Parathyroid adenoma (tissue), 2 donors: Measurements from ENCODE around the gene KCNIP3.
"Not testable (repeated sequence)": the region's sequence is repeated elsewhere in the genome, so short reads cannot be mapped to it uniquely, and the experiment has no call there.

ENCODE experiments used
- H2AFZ ChIP-seq: fragments of 300-600 bp; sonication (generic); one replicate; pipeline ENCODE4 v1.7.0; 2017; ENCODE audit warnings: antibody characterized with exemption, mild to moderate bottlenecking
- H3K27ac ChIP-seq: fragments of 300-600 bp; sonication (generic); one replicate; pipeline ENCODE4 v1.7.0; 2017
- H3K27me3 ChIP-seq: fragments of 300-600 bp; sonication (generic); one replicate; pipeline ENCODE4 v1.7.0; 2017; ENCODE audit warnings: low read length; ENCODE audit not compliant: control insufficient read depth, insufficient read depth
- H3K36me3 ChIP-seq: fragments of 300-600 bp; sonication (generic); one replicate; pipeline ENCODE4 v1.7.0; 2017; ENCODE audit warnings: low read length; ENCODE audit not compliant: control insufficient read depth, insufficient read depth
- H3K4me1 ChIP-seq: fragments of 300-600 bp; sonication (generic); one replicate; pipeline ENCODE4 v1.7.0; 2017; ENCODE audit warnings: control low read depth
- H3K4me2 ChIP-seq: fragments of 300-600 bp; sonication (generic); one replicate; pipeline ENCODE4 v1.7.0; 2017; ENCODE audit warnings: low read length
- H3K4me3 ChIP-seq: fragments of 300-600 bp; sonication (generic); one replicate; pipeline ENCODE4 v1.7.0; 2017; ENCODE audit warnings: low read depth, low read length
- H3K79me2 ChIP-seq: fragments of 300-600 bp; sonication (generic); one replicate; pipeline ENCODE4 v1.7.0; 2017; ENCODE audit warnings: control low read depth
- H3K9ac ChIP-seq: fragments of 300-600 bp; sonication (generic); one replicate; pipeline ENCODE4 v1.7.0; 2017; ENCODE audit warnings: mild to moderate bottlenecking
- H3K9me3 ChIP-seq: fragments of 300-600 bp; sonication (generic); one replicate; pipeline ENCODE4 v1.7.0; 2017; ENCODE audit warnings: low read length; ENCODE audit not compliant: control insufficient read depth
- TF ChIP-seq, protein P1 (sequence below): fragments of 300-600 bp; sonication (generic); IDR thresholded peaks from one replicate; pipeline ENCODE4 v1.7.0; 2017; ENCODE audit warnings: antibody characterized with exemption, mild to moderate bottlenecking
- donor health status: primary hyperparathyroidism.

Gene KCNIP3

DNA sequence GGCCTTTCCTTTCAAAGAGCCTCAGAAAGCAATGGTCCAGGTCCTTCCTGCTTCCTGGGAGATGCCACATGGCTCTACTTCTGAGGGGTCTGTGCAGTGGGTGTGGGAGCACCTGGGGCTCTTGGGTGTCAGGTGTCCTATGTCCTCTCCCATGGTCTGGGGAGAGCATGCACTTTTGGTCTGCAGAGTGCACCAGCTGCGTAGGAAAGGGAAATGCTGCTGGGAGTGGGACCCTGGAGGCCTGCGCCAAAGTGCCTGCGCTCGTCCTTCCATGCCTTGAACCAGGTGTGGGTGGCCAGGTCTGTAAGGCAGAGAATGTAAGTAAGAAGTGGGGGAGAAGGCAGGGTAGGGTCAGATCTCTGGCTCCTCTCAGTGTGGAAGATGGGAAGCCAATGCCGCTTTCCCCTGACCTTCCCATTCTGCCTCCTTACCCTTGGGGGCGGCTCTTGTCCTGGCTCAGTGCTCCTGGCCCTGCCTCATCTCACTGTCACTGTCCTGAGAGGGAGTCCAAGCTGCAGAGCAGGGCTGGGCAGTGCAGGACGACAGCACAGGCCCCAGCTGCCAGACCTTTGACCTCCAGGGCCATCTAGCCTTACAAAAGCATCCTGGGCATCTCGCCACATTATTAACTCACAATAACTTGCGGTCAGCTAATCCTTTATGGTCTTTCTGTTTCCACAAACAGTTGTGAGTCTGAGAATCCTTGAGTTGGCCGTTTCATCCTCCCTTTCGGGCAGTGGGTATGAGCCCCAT is 29.5 kb upstream of the KCNIP3 start:
- TF ChIP-seq, protein P1, sequence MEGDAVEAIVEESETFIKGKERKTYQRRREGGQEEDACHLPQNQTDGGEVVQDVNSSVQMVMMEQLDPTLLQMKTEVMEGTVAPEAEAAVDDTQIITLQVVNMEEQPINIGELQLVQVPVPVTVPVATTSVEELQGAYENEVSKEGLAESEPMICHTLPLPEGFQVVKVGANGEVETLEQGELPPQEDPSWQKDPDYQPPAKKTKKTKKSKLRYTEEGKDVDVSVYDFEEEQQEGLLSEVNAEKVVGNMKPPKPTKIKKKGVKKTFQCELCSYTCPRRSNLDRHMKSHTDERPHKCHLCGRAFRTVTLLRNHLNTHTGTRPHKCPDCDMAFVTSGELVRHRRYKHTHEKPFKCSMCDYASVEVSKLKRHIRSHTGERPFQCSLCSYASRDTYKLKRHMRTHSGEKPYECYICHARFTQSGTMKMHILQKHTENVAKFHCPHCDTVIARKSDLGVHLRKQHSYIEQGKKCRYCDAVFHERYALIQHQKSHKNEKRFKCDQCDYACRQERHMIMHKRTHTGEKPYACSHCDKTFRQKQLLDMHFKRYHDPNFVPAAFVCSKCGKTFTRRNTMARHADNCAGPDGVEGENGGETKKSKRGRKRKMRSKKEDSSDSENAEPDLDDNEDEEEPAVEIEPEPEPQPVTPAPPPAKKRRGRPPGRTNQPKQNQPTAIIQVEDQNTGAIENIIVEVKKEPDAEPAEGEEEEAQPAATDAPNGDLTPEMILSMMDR: no peak
- Histone ChIP-seq H3K9ac (no peak overlapping the region), H3K4me3 (no peak overlapping the region), H3K79me2 (no peaks in the 10 kb centered on the region), H3K27ac (no peak overlapping the region), H3K4me1 (peaks cover 18% of the 10 kb centered on the region), H3K27me3 (no peaks in the 10 kb centered on the region), H3K36me3 (no peaks in the 10 kb centered on the region), H2AFZ (peak overlapping the region; percentile 55), H3K4me2 (no peak overlapping the region), H3K9me3 (no peaks in the 10 kb centered on the region)

DNA sequence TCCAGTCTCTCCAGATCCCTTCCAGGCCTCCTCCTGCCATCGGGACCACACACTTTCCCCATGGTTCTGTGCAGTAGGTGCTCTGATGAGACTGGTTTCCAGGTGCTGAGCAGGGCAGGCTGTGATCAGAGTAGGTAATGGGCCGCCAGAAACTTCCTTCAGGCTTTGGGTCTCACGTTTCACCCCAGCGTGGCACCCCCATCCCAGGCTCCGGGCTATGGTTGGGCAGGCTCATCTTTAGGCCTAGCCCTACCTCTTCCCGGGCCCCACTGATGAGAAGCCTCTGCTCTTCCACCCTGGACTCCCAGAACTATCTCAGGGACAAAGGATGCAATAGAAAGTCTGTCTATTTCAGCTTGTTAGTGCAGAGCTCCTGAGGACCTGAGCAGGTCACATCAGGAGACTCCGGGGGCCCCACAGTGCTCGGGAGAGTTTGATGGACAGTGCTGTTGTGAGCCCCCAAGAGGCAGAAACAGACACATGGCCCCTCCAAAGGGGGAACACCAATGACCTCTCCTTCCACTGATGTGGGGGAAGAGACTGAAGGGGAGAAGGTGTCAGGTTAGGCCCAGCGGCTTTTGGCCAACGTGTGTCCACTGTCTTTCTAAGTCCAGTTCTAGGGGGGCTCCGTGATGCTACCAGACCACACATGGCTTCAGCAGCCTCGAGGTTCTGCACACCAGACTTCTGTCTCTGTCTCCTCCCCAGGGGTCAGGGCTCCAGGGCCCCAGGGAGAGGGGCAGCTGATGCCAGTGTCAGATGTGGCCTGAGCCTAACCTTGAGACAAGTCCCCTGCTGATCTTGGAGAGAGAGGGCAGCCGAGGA is 28.7 kb upstream of the KCNIP3 start:
- Histone ChIP-seq H3K4me1 (peaks cover 18% of the 10 kb centered on the region), H3K9ac (no peak overlapping the region), H3K27me3 (no peaks in the 10 kb centered on the region), H3K4me3 (no peak overlapping the region), H3K27ac (no peak overlapping the region), H3K36me3 (no peaks in the 10 kb centered on the region), H3K4me2 (no peak overlapping the region), H3K9me3 (no peaks in the 10 kb centered on the region), H3K79me2 (no peaks in the 10 kb centered on the region), H2AFZ (peak overlapping the region; percentile 55)
- TF ChIP-seq, protein P1: no peak

DNA sequence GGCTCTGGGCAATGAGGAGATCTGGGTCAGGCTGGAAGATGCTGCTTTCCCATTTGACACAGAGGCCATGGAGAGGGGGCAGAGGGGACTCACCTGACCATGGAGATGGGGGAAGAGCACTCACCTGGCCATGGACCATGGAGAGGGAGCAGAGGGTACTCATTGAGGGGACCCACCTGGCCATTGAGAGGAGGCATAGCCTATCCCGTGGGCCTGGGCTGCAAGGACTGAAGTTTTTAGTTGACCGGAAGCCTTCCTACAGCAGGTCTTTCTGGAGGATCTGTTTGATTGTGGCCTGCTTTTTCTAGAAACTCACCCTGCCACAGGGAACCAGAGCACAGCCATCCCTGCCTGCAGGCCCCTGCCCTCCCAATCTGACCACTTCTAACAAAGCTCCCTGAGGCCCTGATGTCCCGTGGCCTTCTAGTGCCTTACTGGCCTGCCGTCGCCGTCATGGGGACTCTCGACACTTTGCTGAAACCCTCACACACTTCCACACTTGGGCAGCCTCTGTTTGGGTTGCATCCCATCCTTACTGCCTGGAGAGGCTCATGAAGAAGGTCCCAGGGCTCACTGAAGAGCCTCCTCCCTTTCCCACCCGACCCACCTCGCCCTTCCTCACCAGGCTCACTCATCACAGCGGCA is 28.0 kb upstream of the KCNIP3 start:
- Histone ChIP-seq H3K36me3 (no peaks in the 10 kb centered on the region), H3K4me1 (peaks cover 25% of the 10 kb centered on the region), H2AFZ (no peak overlapping the region), H3K27ac (no peak overlapping the region), H3K79me2 (no peaks in the 10 kb centered on the region), H3K9me3 (no peaks in the 10 kb centered on the region), H3K4me3 (no peak overlapping the region), H3K27me3 (no peaks in the 10 kb centered on the region), H3K9ac (no peak overlapping the region), H3K4me2 (no peak overlapping the region)
- TF ChIP-seq, protein P1: no peak

DNA sequence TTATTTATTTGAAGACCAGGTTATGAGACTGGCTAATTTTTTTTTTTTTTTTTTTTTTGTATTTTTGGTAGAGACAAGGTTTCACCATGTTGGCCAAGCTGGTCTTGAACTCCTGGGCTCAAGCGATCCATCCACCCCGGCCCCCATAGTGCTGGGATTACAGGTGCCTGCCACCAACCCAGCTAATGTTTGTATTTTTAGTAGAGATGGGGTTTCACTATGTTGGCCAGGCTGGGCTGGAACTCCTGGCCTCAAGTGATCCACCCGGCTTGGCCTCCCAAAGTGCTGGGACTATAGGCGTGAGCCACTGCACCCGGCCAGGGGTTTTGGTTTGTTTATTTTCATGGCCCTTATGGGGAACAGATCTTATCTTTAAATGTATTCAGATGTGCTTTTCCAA is 27.4 kb upstream of the KCNIP3 start:
- H2AFZ ChIP-seq, H3K79me2 ChIP-seq, H3K36me3 ChIP-seq, H3K9ac ChIP-seq, H3K4me3 ChIP-seq, H3K4me2 ChIP-seq, H3K9me3 ChIP-seq, H3K27me3 ChIP-seq, H3K27ac ChIP-seq: not testable (repeated sequence)
- H3K4me1 ChIP-seq: peaks cover 23% of the 10 kb centered on the region

DNA sequence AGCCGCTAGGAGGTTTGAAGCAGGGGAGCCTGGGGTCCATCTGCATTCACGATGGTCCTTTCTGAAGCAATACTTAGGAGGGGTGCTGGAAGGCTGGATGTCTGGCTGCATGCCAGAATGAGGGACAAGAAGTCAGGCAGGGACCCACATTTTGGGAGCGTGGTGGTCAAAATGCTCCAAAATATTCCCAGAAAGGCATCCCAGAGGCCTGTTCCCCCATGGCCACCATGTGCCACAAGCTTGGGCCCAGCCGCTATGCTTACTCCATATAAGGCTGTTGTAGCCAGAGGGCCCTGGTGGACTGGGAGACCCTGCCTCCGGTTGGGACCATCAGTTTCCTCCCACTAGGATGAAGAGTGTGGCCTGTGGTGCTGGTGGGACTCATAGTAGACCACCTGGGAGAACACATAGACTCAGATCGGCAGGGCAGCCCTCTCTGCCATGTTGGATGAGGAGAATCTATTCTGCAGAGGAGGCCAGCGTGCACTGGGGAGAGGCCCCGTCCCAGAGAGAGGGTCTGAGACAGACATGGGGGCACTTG is 26.5 kb upstream of the KCNIP3 start:
- H3K4me1 ChIP-seq: peaks cover 19% of the 10 kb centered on the region
- no peak overlapping the region for H3K4me2 ChIP-seq
- H3K79me2 ChIP-seq: peaks cover 10% of the 10 kb centered on the region
- H2AFZ ChIP-seq: no peak overlapping the region
- TF ChIP-seq, protein P1: no peak
- H3K9me3 ChIP-seq: no peaks in the 10 kb centered on the region
- H3K9ac ChIP-seq: no peak overlapping the region
- H3K4me3 ChIP-seq: no peak overlapping the region
- no peak overlapping the region for H3K27ac ChIP-seq
- no peaks in the 10 kb centered on the region for H3K27me3 ChIP-seq
- H3K36me3 ChIP-seq: no peaks in the 10 kb centered on the region
